Measurements from ENCODE around the gene CRIP2. TPM values are rescaled to one million over a fixed set of nuclear protein-coding genes. Genes with fewer than 3 reads are reported as not detected.

Gene CRIP2
- total RNA-seq, 1 experiment from 2014 or later, result 209 TPM

Other genes starting within 250 kb of the CRIP2 start
- 40.4 and 42.6 TPM in 2 replicates for gene BTBD6, start 226.3 kb upstream of the CRIP2 start, total RNA-seq (2014; rRNA removed; shearing (Covaris generic))
- gene BRF1, start 173.8 kb upstream of the CRIP2 start, total RNA-seq (2014; rRNA removed; shearing (Covaris generic)), result 30.3 and 46.8 TPM in 2 replicates
- 36.9 and 50.7 TPM in 2 replicates for gene PACS2, start 160.1 kb upstream of the CRIP2 start, total RNA-seq (2014; rRNA removed; shearing (Covaris generic))
- 0.41 and 2.0 TPM in 2 replicates for gene TEX22, start 76.3 kb upstream of the CRIP2 start, total RNA-seq (2014; rRNA removed; shearing (Covaris generic))
- 44.9 and 55.1 TPM in 2 replicates for gene MTA1, start 55.0 kb upstream of the CRIP2 start, total RNA-seq (2014; rRNA removed; shearing (Covaris generic))
- 8.6 TPM in 1 of 2 replicates, not detected in the other for gene CRIP1, start 12.1 kb downstream of the CRIP2 start, total RNA-seq (2014; rRNA removed; shearing (Covaris generic))
- gene TEDC1, start 16.4 kb downstream of the CRIP2 start, total RNA-seq (2014; rRNA removed; shearing (Covaris generic)), result 67.1 and 89.1 TPM in 2 replicates
- gene TMEM121, start 51.8 kb downstream of the CRIP2 start, total RNA-seq (2014; rRNA removed; shearing (Covaris generic)), result 23.8 and 39.1 TPM in 2 replicates

All from G401 (cell line).